ENCODE data around the gene CD44.

CD44 gene

GRCh38 chr11:35270342-35270741, 131.4 kb downstream of the CD44 start:
- peak; percentile 80 for DNase-seq

GRCh38 chr11:35271031-35271430, 132.1 kb downstream of the CD44 start:
- DNase-seq: no peak

- DNase-seq: no peak
Observed at GRCh38 chr11:35272391-35272902, 133.5 kb downstream of the CD44 start.

GRCh38 chr11:35274909-35275785, 136.2 kb downstream of the CD44 start:
- DNase-seq: peak; percentile 89

- DNase-seq: no peak
Observed at GRCh38 chr11:35275786-35276170, 136.8 kb downstream of the CD44 start.

GRCh38 chr11:35276396-35277145, 137.6 kb downstream of the CD44 start:
- DNase-seq: no peak

- DNase-seq: no peak
Observed at GRCh38 chr11:35277827-35278226, 138.9 kb downstream of the CD44 start.

GRCh38 chr11:35280727-35281126, 141.8 kb downstream of the CD44 start:
- DNase-seq: no peak

- no peak for DNase-seq
Observed at GRCh38 chr11:35281169-35281688, 142.3 kb downstream of the CD44 start.
